SHP77 treated with DMSO at 0.1 percent for 48 hours (cell line): ENCODE measurements around the gene ZNF324B.
A peak's percentile ranks its signal among the peaks of the same experiment; 100 is the strongest.
"Not testable (repeated sequence)": the region's sequence is repeated elsewhere in the genome, so short reads cannot be mapped to it uniquely, and the experiment has no call there.

Experiments
- DNase-seq: peaks from one replicate; lab custom pipeline; 2025; lab: John Stamatoyannopoulos, UW

ZNF324B gene

DNA sequence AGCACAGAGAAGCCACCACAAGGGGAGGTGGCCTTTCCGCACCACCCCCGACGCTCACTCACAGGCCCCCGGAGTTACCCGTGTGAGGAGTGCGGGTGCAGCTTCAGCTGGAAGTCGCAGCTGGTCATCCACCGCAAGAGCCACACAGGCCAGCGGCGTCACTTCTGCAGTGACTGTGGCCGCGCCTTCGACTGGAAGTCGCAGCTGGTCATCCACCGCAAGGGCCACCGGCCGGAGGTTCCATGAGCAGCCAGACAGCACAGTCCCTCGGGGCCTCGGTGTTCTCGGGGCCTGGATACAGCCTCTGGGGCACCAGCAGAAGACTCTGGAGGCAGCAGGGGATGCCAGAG lies 29.0 kb downstream of the ZNF324B start:
- no peak for DNase-seq

DNA sequence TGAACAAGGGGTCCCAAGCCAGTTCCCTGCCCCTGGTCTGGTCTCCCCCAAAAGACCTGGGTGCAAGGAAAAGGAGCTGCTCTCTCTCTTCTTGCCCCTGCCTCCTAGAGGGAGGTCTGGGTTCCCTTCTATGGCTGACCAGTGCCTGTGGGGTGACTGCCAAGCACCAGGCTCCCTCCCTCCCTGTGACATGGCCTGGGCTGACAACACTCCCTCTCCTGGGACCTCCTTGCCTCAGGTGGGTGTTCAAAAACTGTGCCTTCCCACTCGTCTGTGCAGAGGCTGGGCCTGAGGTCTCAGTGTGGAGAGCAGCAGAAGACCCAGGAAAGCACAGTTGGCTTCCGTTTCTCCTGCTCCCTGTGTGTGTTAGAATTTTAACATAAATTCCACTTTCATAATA lies 29.4 kb downstream of the ZNF324B start:
- DNase-seq = no peak

DNA sequence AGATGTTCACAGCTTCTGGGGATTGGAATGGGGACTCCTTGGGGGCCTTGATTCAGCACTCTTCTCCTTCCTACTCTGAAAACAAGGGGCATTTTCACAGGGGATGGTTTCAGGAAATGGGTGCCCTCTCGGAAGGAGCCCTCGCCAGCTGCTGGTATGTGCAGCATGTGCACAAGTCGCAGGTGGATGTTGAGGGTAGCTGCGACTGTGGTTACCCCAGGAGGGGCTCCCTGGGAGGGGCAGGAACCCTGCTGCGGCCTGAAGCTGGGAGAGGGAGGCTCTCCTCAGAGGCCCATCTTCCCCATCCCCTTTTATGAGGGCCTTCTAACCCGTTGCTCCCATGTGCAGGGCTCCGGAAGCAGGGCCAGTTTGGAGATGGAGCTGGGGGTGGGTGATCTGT lies 30.9 kb downstream of the ZNF324B start:
- DNase-seq = no peak

DNA sequence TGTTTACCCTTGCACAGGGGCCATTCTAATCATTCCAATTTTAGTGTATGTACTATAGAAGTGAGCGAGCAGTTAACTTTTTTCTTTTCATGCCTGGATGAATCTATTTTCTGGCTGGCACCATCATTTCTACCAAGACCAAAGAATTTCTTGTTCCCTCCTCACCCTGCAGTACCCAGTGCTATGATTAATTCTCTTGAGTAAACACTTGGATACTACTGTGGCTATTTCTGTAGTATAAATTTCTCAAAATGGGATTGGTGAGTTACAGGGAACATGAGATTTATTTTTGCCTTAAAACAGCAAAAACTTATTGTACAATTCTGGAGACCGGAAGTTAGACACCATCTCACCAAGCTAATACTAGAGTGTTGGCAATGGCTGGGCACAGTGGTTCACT lies 32.4 kb downstream of the ZNF324B start:
- no peak for DNase-seq

DNA sequence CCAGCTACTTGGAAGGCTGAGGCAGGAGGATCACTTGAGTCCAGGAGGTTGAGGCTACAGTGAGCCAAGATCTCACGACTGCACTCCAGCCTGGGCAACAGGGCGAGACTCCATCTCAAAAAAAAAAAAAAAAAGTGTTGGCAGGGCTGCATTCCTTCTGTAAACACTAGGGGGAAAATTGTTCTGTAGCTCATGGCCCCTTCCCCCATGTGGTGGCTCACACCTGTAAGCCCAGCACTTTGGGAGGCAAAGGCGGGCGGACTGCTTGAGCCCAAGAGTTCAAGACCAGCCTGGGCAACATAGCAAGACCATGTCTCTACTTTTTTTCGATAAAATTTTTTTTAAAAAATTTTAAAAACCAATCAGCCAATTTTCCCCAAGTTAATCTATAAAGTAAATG lies 32.9 kb downstream of the ZNF324B start:
- not testable (repeated sequence) for DNase-seq

DNA sequence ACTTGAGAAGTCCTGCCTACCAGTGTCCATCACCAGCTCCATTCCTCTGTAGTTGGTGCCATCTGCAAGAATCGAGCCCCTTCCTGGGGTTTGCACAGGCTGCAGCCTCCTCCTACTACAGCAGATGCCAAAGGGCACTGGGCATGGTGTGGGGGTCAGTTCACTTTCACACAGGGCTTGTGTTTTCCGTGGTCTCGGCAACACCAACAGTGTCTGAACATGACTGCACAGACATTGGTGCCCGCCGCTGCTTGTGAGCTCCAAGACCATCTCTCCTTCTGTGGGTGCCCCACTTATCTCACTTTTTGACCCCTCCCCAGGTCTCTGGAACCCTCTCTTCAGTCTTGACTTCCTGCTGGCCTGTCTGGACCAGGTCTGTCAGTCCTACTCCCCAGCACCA lies 40.0 kb downstream of the ZNF324B start:
- no peak for DNase-seq

DNA sequence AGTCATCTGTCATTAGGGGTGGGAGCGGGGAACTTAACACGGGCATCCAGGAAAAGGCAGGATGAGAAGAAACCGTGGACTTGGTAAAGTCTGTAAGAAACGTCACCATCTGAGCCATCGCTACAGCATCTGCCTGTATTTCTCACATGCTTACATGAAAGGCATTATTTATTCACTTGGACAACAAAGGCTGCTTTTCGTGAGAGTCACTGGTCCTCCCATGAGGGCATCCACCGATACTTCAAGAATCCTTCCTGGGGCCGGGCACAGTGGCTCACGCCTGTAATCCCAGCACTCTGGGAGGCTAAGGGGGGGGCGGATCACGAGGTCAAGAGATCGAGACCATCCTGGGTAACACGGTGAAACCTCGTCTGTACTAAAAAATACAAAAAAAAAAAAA lies 40.8 kb downstream of the ZNF324B start:
- no peak for DNase-seq

DNA sequence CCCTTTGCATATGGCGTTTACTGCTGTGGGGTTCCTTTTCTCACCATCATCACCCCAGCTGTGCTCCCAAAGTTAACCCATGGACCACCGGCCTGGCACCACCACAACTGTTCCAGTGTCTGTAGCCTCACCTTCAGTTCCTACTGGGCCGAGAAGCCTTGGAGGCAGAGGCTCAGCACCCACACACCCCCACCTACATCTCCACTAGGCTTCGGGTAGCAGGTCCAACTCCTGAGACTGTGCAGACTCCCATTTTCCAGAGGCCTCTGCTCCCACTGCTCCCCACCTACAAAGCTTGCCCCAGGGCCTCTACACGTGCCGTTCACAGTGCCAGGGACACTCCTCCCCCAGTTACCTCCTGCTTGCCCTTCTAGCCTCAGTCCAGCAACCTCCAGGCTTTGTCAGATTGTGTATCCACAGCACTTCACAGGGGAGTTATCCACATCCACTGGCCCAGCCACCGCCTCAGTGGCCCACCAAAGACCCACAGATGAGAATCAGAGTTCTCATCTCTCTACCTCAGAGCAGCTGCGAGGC lies 46.3 kb downstream of the ZNF324B start:
- no peak for DNase-seq

DNA sequence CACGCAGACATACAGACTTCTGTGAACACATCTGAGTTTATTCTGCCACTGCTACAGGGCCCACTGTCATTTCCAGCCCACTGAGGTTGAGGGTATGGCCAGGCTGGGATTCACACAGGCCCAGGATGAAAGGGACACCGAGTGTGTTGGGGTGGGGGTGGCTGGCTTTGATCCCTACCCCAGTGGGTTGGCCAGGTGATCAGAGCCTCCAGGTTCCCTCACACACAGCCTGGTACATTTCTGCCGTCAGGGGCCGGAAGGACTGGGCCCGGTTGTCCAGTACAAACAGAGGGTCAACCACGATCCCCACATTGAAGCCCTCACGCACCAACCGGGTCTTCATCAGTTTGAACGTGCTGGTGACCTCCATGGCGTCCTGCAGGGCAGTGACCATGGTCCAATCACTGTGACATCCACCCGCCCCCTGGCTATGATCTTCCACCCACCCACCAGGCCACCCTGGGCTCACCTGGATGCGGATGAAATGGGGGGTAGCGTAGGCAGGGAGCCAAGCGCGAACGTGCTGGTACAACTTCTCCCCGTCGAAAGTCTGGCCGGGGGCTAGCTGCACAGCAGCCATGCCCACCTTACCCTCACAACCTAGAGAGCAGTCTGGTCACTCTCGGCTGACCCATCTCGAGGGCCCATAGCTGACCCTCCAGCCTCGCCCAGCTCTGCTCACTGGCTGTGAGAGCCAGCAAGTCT lies 47.0 kb downstream of the ZNF324B start:
- no peak for DNase-seq

DNA sequence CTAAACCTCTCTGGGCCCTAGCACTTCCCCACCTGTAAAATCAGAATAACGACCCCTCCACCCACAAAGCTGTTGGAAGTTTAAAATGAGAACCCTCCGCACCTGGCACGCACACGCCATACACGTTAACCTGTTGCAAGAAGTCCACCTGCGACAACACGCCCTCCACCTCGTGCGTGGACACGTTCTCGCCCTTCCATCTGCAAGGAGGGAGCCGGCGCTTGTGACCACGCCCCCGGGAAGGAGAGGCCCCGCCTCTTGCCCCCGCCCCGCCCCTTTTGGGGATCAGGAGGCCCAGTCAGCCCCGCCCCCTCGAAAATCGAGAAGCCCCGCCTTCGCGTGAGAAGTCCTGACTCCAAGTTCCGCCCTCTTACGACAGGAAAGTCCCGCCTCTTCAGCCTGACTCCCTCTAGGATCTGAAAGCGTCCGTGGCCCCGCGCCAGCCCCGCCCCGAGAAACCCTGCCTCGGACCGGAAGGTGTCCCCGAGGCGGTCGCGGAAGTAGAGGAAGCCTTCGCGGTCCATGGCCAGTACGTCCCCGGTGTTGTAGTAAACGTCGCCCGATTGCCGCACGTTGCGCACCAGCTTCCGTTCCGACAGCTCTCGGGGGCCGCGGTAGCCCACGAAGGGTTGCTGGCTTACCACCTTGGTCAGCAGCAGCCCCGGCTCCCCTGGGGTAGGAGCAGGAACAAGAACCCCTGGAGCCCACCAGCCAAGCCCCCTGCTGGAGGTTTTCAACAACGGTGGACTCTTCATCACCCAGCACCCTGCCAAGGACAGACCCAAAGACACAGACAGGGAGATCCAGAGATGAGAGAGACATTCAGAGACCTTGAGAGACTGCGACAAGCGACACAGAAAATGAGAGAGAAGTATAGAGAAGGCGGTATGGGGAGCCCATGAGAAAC lies 47.9 kb downstream of the ZNF324B start:
- peak; percentile 91 for DNase-seq

DNA sequence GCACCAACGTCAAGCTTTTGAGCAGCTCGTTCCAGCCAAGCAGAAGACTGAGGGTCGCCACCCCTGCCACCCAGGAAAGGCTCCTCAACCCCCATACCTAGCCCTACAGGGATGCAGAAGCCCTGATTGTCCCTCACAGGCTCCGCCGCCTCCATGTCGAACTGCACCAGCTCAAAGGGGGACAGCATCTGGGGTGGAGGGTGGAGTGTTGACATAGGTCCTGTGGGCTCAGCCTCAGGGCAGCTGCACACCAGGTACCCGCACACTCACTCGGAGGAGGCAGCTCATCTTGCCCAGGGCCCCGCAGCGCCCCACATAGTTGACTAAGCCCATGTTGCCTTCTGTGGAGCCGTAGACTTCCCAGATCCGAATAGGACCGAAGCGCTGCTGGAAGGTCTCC lies 48.8 kb downstream of the ZNF324B start:
- no peak for DNase-seq
